Activated CD8-positive, alpha-beta T cell treated with anti-CD3 and anti-CD28 coated beads for 36 hours (primary cell): ENCODE data around the gene PRPF8. TPM values are rescaled to one million over a fixed set of nuclear protein-coding genes. Genes with fewer than 3 reads are reported as not detected.
A peak's percentile ranks its signal among the peaks of the same experiment; 100 is the strongest.

ENCODE experiments used
- ATAC-seq: fragments of 200-7000 bp; cut with Tn5 transposase; one replicate; pipeline ENCODE4 v1.10.0; 2021; ENCODE audit warnings: mild to moderate bottlenecking, moderate library complexity
- CTCF ChIA-PET: fragments of 350-600 bp; sonication (Branson Sonifier 250); formaldehyde crosslinking; loops from one replicate; lab custom pipeline; 2021; ENCODE audit warnings: antibody characterized with exemption; lab: Charles Lee
- POLR2A ChIA-PET: fragments of 350-600 bp; sonication (Branson Sonifier 250); formaldehyde crosslinking; loops from one replicate; lab custom pipeline; 2021; ENCODE audit warnings: antibody characterized with exemption; lab: Charles Lee
- DNase-seq: peaks from one replicate; pipeline ENCODE4 v3.0.0-alpha.2; 2020
- H3K27ac Mint-ChIP-seq: one replicate; pipeline ENCODE4 v1.8.0; 2021; ENCODE audit warnings: mild to moderate bottlenecking, mixed read lengths
- H3K27me3 Mint-ChIP-seq: one replicate; pipeline ENCODE4 v1.8.0; 2021; ENCODE audit warnings: mixed read lengths
- H3K36me3 Mint-ChIP-seq: one replicate; pipeline ENCODE4 v1.8.0; 2021; ENCODE audit warnings: low read depth, mixed read lengths
- H3K4me1 Mint-ChIP-seq: one replicate; pipeline ENCODE4 v1.8.0; 2021; ENCODE audit warnings: low read depth, mixed read lengths
- H3K4me3 Mint-ChIP-seq: one replicate; pipeline ENCODE4 v1.8.0; 2021; ENCODE audit warnings: mild to moderate bottlenecking, moderate library complexity, mixed read lengths
- H3K9me3 Mint-ChIP-seq: one replicate; pipeline ENCODE4 v1.8.0; 2021; ENCODE audit warnings: mixed read lengths
- CTCF ChIP-seq: fragments of 200-600 bp; IDR thresholded peaks from one replicate; pipeline ENCODE4 v1.8.0; 2022; ENCODE audit warnings: antibody characterized with exemption, mild to moderate bottlenecking
- intact Hi-C: fragments of 100-400 bp; cut with micrococcal nuclease; formaldehyde crosslinking; loops from one replicate; pipeline ENCODE4 v1.10.0; 2022
- total RNA-seq, 2 experiments: library from RNA; stranded (reverse); gene quantifications; one replicate each; pipeline ENCODE4 v1.2.3, GENCODE V29; 2021

The PRPF8 gene
- total RNA-seq, 2 experiments from 2014 or later = 370 to 428 TPM

- CTCF ChIA-PET = interaction anchor here (1.2 kb wide), 1 partner anchor 14 kb away, joined by 3 read pairs; no protein-coding TSS in a partner anchor
- DNase-seq = peak; percentile 42
- no peak for TF ChIP-seq CTCF
- peak overlapping the region; percentile 58 for H3K4me3 Mint-ChIP-seq
- peaks cover 11% of the 10 kb centered on the region for H3K27me3 Mint-ChIP-seq
- no peak for ATAC-seq
- H3K36me3 Mint-ChIP-seq = peaks cover 3% of the 10 kb centered on the region
- no peaks in the 10 kb centered on the region for H3K9me3 Mint-ChIP-seq
- POLR2A ChIA-PET = interaction anchor here (0.6 kb wide), 1 partner anchor 647 kb away, joined by 3 read pairs; no protein-coding TSS in a partner anchor
- peaks cover 25% of the 10 kb centered on the region for H3K4me1 Mint-ChIP-seq
- intact Hi-C loops = no loop called here
- H3K27ac Mint-ChIP-seq = no peak overlapping the region
Measured at GRCh38 chr17:1714427-1714979, 29.8 kb upstream of the PRPF8 start.

GRCh38 chr17:1713878-1714426 is 29.3 kb upstream of the PRPF8 start:
- Mint-ChIP-seq H3K4me3 (peak overlapping the region; percentile 28), H3K4me1 (peaks cover 25% of the 10 kb centered on the region), H3K27ac (no peak overlapping the region), H3K27me3 (peaks cover 11% of the 10 kb centered on the region), H3K36me3 (peaks cover 3% of the 10 kb centered on the region), H3K9me3 (no peaks in the 10 kb centered on the region)
- intact Hi-C loops = no loop called here
- ChIA-PET POLR2A (interaction anchor here (0.6 to 1.1 kb wide), 2 partner anchors 48 to 647 kb away, joined by 3 to 4 read pairs; partner anchors contain the start of gene SERPINF1), CTCF (interaction anchor here (0.9 to 1.2 kb wide), 2 partner anchors 13 to 39 kb away, joined by 3 read pairs; no protein-coding TSS in a partner anchor)
- ATAC-seq (no peak), DNase-seq (no peak)
- TF ChIP-seq CTCF = no peak

GRCh38 chr17:1713160-1713877 is 28.7 kb upstream of the PRPF8 start:
- peaks cover 25% of the 10 kb centered on the region for H3K4me1 Mint-ChIP-seq
- ChIA-PET CTCF (interaction anchor here (0.7 to 0.9 kb wide), 2 partner anchors 40 to 180 kb away, joined by 3 read pairs; no protein-coding TSS in a partner anchor), POLR2A (interaction anchor here (1.0 to 1.1 kb wide), 2 partner anchors 49 to 311 kb away, joined by 4 read pairs; partner anchors contain the start of gene SERPINF1)
- no peak overlapping the region for H3K4me3 Mint-ChIP-seq
- H3K27me3 Mint-ChIP-seq = peaks cover 11% of the 10 kb centered on the region
- intact Hi-C loops = no loop called here
- peaks cover 3% of the 10 kb centered on the region for H3K36me3 Mint-ChIP-seq
- no peaks in the 10 kb centered on the region for H3K9me3 Mint-ChIP-seq
- TF ChIP-seq CTCF = no peak
- DNase-seq (no peak), ATAC-seq (no peak)
- H3K27ac Mint-ChIP-seq = no peak overlapping the region

- ChIA-PET POLR2A (no interaction called here), CTCF (interaction anchor here (0.7 kb wide), 1 partner anchor 9 kb away, joined by 3 read pairs; no protein-coding TSS in a partner anchor)
- Mint-ChIP-seq H3K4me3 (no peak overlapping the region), H3K9me3 (no peaks in the 10 kb centered on the region), H3K36me3 (peaks cover 3% of the 10 kb centered on the region), H3K4me1 (peaks cover 20% of the 10 kb centered on the region), H3K27me3 (peaks cover 17% of the 10 kb centered on the region), H3K27ac (no peak overlapping the region)
- ATAC-seq = no peak
- no peak for TF ChIP-seq CTCF
- DNase-seq = no peak
- intact Hi-C loops = no loop called here
Measured at GRCh38 chr17:1712271-1712670, 27.6 kb upstream of the PRPF8 start.
